C4-2B (cell line): ENCODE data around the gene CLIP3.

ENCODE experiments used
- CTCF ChIP-seq: fragments of 450-650 bp; conservative IDR thresholded peaks from 2 replicates; pipeline ENCODE4 v1.5.1; 2017; ENCODE audit warnings: mild to moderate bottlenecking
- ZFX ChIP-seq: fragments of 450-650 bp; IDR thresholded peaks from 2 replicates; pipeline ENCODE4 v1.6.1; 2017

GRCh38 chr19:35978832-35979365, 53.8 kb downstream of the CLIP3 start:
- TF ChIP-seq CTCF (no peak), ZFX (no peak)
